Panc1 (cell line): ENCODE measurements around the gene ZNF563.

Experiments
- POLR2AphosphoS5 ChIP-seq: IDR thresholded peaks from 2 replicates; pipeline ENCODE4 v1.6.1; 2012; ENCODE audit warnings: mild to moderate bottlenecking, low read depth, low read length, moderate library complexity
- TF ChIP-seq, protein P1 (sequence below): fragments of 450-650 bp; IDR thresholded peaks from 2 replicates; pipeline ENCODE4 v1.5.1; 2017; ENCODE audit warnings: mild to moderate bottlenecking

DNA sequence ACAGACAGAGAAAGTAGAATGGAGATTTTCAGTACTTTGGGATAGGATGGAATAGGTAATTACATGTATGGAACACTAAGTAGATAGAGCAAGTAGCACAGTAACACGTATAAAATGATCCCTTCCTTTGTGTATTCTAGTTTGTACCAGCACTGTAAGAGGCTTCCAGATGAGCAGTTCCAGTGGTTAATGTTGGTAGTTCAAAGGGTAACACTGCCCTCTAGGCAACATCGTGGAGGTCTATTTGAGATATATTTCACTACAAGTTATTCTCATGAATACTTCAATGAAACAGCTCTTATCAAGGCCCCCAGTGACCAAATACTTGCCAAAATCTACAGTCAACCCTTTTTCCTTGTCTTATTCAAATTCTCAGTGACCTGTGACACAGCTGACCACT is 13.5 kb upstream of the ZNF563 start:
- TF ChIP-seq, protein P1, sequence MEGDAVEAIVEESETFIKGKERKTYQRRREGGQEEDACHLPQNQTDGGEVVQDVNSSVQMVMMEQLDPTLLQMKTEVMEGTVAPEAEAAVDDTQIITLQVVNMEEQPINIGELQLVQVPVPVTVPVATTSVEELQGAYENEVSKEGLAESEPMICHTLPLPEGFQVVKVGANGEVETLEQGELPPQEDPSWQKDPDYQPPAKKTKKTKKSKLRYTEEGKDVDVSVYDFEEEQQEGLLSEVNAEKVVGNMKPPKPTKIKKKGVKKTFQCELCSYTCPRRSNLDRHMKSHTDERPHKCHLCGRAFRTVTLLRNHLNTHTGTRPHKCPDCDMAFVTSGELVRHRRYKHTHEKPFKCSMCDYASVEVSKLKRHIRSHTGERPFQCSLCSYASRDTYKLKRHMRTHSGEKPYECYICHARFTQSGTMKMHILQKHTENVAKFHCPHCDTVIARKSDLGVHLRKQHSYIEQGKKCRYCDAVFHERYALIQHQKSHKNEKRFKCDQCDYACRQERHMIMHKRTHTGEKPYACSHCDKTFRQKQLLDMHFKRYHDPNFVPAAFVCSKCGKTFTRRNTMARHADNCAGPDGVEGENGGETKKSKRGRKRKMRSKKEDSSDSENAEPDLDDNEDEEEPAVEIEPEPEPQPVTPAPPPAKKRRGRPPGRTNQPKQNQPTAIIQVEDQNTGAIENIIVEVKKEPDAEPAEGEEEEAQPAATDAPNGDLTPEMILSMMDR = no peak
- no peak for TF ChIP-seq POLR2AphosphoS5
